WTC11 (cell line): Measurements from ENCODE around the gene ZMYM5.

Experiments
- FOXP4 ChIP-seq: sonication (generic); formaldehyde crosslinking; IDR thresholded peaks from 2 replicates; pipeline ENCODE4 v1.8.0; 2022; ENCODE audit warnings: mild to moderate bottlenecking, missing genetic modification reagents
- NFYB ChIP-seq: sonication (generic); formaldehyde crosslinking; conservative IDR thresholded peaks from 2 replicates; pipeline ENCODE4 v1.8.0; 2022; ENCODE audit warnings: low read depth, missing genetic modification reagents
- SP1 ChIP-seq: sonication (generic); formaldehyde crosslinking; conservative IDR thresholded peaks from 2 replicates; pipeline ENCODE4 v1.8.1; 2022; ENCODE audit warnings: missing genetic modification reagents
- TEAD1 ChIP-seq: sonication (generic); formaldehyde crosslinking; IDR thresholded peaks from 2 replicates; pipeline ENCODE4 v1.8.0; 2022; ENCODE audit warnings: mild to moderate bottlenecking, missing genetic modification reagents
- TP53 ChIP-seq: sonication (generic); formaldehyde crosslinking; IDR thresholded peaks from 2 replicates; pipeline ENCODE4 v1.8.1; 2023; ENCODE audit warnings: mild to moderate bottlenecking, missing genetic modification reagents
- ZNF121 ChIP-seq: sonication (generic); formaldehyde crosslinking; IDR thresholded peaks from 2 replicates; pipeline ENCODE4 v1.8.0; 2023; ENCODE audit warnings: missing genetic modification reagents
- ZNF423 ChIP-seq: fragments of 250-450 bp; sonication (Bioruptor Pico); IDR thresholded peaks from 2 replicates; pipeline ENCODE4 v2.1.2; 2022; ENCODE audit warnings: mild to moderate bottlenecking, moderate library complexity
- TF ChIP-seq, protein P1 (sequence below): fragments of 200-600 bp; IDR thresholded peaks from 2 replicates; pipeline ENCODE4 v1.8.0; 2022; ENCODE audit warnings: antibody characterized with exemption
- TF ChIP-seq, protein P2 (sequence below): sonication (generic); formaldehyde crosslinking; IDR thresholded peaks from 2 replicates; pipeline ENCODE4 v1.8.0; 2022; ENCODE audit warnings: mild to moderate bottlenecking, missing genetic modification reagents
- TF ChIP-seq, protein P3 (sequence below): sonication (generic); formaldehyde crosslinking; IDR thresholded peaks from 2 replicates; pipeline ENCODE4 v1.8.0; 2022; ENCODE audit warnings: mild to moderate bottlenecking, missing genetic modification reagents
- TF ChIP-seq, protein P4 (sequence below): sonication (generic); formaldehyde crosslinking; conservative IDR thresholded peaks from 2 replicates; pipeline ENCODE4 v1.8.1; 2023; ENCODE audit warnings: mild to moderate bottlenecking, low read depth, missing genetic modification reagents, moderate library complexity

DNA sequence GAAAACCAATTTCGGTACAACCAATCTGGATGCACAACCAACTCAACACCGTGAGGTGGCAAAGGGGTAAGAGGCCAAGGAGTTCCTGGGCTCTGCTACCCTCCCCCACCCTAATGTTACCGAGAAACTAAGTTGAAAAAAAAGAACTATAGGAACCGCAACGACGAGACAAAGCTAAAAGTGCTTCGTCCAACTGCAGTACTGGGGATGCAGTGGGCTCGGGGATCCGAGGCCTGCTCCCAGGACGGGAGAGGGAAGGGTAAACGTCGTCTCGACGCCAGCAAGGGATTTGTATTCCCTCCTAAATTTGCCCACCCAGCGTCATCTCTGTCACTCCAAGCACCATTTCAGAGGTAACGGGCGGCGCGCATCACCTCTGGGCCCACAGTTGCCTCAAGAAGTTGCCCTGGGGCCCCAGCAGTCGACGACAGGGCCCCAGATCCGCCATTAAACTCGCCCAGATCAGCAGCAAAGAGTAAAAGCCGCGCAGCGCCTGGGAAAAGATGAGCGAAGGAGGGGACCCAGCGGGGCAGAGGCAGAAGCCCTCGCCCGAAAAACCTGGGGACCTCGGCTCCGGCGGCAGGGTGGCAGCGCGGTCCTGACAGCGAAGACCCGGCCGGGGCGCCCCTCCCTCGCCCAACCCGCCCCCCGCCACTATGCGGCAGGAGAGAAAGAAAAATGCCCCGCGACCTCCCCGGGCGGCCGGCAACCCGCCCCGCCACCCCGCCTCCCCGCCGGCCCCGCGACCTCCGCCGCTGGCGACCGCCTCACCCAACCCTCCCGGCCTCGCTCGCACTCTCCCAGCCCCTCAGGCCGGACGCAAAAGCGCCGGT is 752 bp downstream of the ZMYM5 start:
- TF ChIP-seq FOXP4 (no peak), ZNF121 (CRISPR knock-in tag) (no peak), TEAD1 (CRISPR knock-in tag) (no peak), SP1 (CRISPR knock-in tag) (no peak), NFYB (no peak), ZNF423 (CRISPR knock-in tag) (no peak), TP53 (CRISPR knock-in tag) (no peak)
- TF ChIP-seq, protein P1, sequence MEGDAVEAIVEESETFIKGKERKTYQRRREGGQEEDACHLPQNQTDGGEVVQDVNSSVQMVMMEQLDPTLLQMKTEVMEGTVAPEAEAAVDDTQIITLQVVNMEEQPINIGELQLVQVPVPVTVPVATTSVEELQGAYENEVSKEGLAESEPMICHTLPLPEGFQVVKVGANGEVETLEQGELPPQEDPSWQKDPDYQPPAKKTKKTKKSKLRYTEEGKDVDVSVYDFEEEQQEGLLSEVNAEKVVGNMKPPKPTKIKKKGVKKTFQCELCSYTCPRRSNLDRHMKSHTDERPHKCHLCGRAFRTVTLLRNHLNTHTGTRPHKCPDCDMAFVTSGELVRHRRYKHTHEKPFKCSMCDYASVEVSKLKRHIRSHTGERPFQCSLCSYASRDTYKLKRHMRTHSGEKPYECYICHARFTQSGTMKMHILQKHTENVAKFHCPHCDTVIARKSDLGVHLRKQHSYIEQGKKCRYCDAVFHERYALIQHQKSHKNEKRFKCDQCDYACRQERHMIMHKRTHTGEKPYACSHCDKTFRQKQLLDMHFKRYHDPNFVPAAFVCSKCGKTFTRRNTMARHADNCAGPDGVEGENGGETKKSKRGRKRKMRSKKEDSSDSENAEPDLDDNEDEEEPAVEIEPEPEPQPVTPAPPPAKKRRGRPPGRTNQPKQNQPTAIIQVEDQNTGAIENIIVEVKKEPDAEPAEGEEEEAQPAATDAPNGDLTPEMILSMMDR = no peak
- TF ChIP-seq, protein P2, sequence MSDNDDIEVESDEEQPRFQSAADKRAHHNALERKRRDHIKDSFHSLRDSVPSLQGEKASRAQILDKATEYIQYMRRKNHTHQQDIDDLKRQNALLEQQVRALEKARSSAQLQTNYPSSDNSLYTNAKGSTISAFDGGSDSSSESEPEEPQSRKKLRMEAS (CRISPR knock-in tag) = no peak
- TF ChIP-seq, protein P3, sequence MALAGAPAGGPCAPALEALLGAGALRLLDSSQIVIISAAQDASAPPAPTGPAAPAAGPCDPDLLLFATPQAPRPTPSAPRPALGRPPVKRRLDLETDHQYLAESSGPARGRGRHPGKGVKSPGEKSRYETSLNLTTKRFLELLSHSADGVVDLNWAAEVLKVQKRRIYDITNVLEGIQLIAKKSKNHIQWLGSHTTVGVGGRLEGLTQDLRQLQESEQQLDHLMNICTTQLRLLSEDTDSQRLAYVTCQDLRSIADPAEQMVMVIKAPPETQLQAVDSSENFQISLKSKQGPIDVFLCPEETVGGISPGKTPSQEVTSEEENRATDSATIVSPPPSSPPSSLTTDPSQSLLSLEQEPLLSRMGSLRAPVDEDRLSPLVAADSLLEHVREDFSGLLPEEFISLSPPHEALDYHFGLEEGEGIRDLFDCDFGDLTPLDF = no peak
- TF ChIP-seq, protein P4, sequence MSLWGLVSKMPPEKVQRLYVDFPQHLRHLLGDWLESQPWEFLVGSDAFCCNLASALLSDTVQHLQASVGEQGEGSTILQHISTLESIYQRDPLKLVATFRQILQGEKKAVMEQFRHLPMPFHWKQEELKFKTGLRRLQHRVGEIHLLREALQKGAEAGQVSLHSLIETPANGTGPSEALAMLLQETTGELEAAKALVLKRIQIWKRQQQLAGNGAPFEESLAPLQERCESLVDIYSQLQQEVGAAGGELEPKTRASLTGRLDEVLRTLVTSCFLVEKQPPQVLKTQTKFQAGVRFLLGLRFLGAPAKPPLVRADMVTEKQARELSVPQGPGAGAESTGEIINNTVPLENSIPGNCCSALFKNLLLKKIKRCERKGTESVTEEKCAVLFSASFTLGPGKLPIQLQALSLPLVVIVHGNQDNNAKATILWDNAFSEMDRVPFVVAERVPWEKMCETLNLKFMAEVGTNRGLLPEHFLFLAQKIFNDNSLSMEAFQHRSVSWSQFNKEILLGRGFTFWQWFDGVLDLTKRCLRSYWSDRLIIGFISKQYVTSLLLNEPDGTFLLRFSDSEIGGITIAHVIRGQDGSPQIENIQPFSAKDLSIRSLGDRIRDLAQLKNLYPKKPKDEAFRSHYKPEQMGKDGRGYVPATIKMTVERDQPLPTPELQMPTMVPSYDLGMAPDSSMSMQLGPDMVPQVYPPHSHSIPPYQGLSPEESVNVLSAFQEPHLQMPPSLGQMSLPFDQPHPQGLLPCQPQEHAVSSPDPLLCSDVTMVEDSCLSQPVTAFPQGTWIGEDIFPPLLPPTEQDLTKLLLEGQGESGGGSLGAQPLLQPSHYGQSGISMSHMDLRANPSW = no peak
